H9 (cell line): ENCODE data around the gene SLK. TPM values are rescaled to one million over a fixed set of nuclear protein-coding genes. Genes with fewer than 3 reads are reported as not detected.
A peak's percentile ranks its signal among the peaks of the same experiment; 100 is the strongest.

Experiments used
- DNase-seq: peaks from one replicate; pipeline ENCODE4 v3.0.0-alpha.2; 2017
- H2AFZ ChIP-seq: one replicate; pipeline ENCODE4 v1.6.1; 2013; ENCODE audit warnings: mild to moderate bottlenecking, low read length, control low read depth, moderate library complexity
- H2AK5ac ChIP-seq: 2 replicates; pipeline ENCODE4 v1.6.1; 2013; ENCODE audit warnings: low read length, control low read depth, mixed read lengths; ENCODE audit not compliant: insufficient read length
- H2BK120ac ChIP-seq: one replicate; pipeline ENCODE4 v1.6.1; 2013; ENCODE audit warnings: low read depth, mild to moderate bottlenecking, low read length, control low read depth, inconsistent platforms; ENCODE audit not compliant: poor library complexity, severe bottlenecking
- H2BK12ac ChIP-seq: 2 replicates; pipeline ENCODE4 v1.6.1; 2013; ENCODE audit warnings: low read length, control low read depth, mixed read lengths, low read depth; ENCODE audit not compliant: insufficient read length
- H2BK15ac ChIP-seq: 2 replicates; pipeline ENCODE4 v1.6.1; 2013; ENCODE audit warnings: low read depth, low read length, control low read depth
- H2BK20ac ChIP-seq: one replicate; pipeline ENCODE4 v1.6.1; 2013; ENCODE audit warnings: low read depth, mild to moderate bottlenecking, low read length, control low read depth, inconsistent platforms; ENCODE audit not compliant: poor library complexity, severe bottlenecking
- H2BK5ac ChIP-seq: 2 replicates; pipeline ENCODE4 v1.6.1; 2013; ENCODE audit warnings: low read length, control low read depth, mixed read lengths; ENCODE audit not compliant: insufficient read length
- H3K14ac ChIP-seq: 2 replicates; pipeline ENCODE4 v1.6.1; 2013; ENCODE audit warnings: low read length, control low read depth; ENCODE audit not compliant: insufficient read depth
- H3K18ac ChIP-seq: 2 replicates; pipeline ENCODE4 v1.6.1; 2013; ENCODE audit warnings: low read depth, mild to moderate bottlenecking, mixed read lengths, low read length, control low read depth; ENCODE audit not compliant: insufficient read length
- H3K23ac ChIP-seq: 2 replicates; pipeline ENCODE4 v1.6.1; 2013; ENCODE audit warnings: low read length, control low read depth, mixed read lengths, low read depth; ENCODE audit not compliant: insufficient read length
- H3K23me2 ChIP-seq: 2 replicates; pipeline ENCODE4 v1.6.1; 2013; ENCODE audit warnings: low read depth, mild to moderate bottlenecking, mixed read lengths, low read length, control low read depth; ENCODE audit not compliant: insufficient read length, poor library complexity, severe bottlenecking
- H3K27ac ChIP-seq: 2 replicates; pipeline ENCODE4 v1.5.1; 2013; ENCODE audit warnings: low read length, control low read depth, mixed read lengths, low read depth; ENCODE audit not compliant: insufficient read length
- H3K27me3 ChIP-seq: 2 replicates; pipeline ENCODE4 v1.6.1; 2013; ENCODE audit warnings: low read length, control low read depth, inconsistent platforms; ENCODE audit not compliant: insufficient read depth
- H3K4ac ChIP-seq: 2 replicates; pipeline ENCODE4 v1.6.1; 2013; ENCODE audit warnings: low read depth, mild to moderate bottlenecking, control low read depth, inconsistent platforms, low read length, moderate library complexity
- H3K4me1 ChIP-seq: 2 replicates; pipeline ENCODE4 v1.6.1; 2013; ENCODE audit warnings: low read length, control low read depth, inconsistent platforms; ENCODE audit not compliant: insufficient read depth
- H3K4me2 ChIP-seq: 2 replicates; pipeline ENCODE4 v1.6.1; 2013; ENCODE audit warnings: low read length, control low read depth, mixed read lengths; ENCODE audit not compliant: insufficient read length, insufficient read depth
- H3K56ac ChIP-seq: 2 replicates; pipeline ENCODE4 v1.6.1; 2013; ENCODE audit warnings: low read depth, mild to moderate bottlenecking, mixed read lengths, low read length, control low read depth; ENCODE audit not compliant: insufficient read length
- H3K79me1 ChIP-seq: 2 replicates; pipeline ENCODE4 v1.6.1; 2013; ENCODE audit warnings: low read depth, mild to moderate bottlenecking, moderate library complexity, low read length, control low read depth, inconsistent platforms; ENCODE audit not compliant: insufficient read depth, poor library complexity, severe bottlenecking
- H3K79me2 ChIP-seq: 2 replicates; pipeline ENCODE4 v1.6.1; 2013; ENCODE audit warnings: low read length, control low read depth, inconsistent platforms; ENCODE audit not compliant: insufficient read depth
- H3K9ac ChIP-seq: 2 replicates; pipeline ENCODE4 v1.6.1; 2013; ENCODE audit warnings: low read length, control low read depth, mixed read lengths; ENCODE audit not compliant: insufficient read length; ENCODE audit errors: extremely low read depth
- H3K9me3 ChIP-seq: one replicate; pipeline ENCODE4 v1.6.1; 2013; ENCODE audit warnings: low read depth, low read length, inconsistent platforms; ENCODE audit not compliant: control insufficient read depth
- H3T11ph ChIP-seq: one replicate; pipeline ENCODE4 v1.6.1; 2013; ENCODE audit warnings: mild to moderate bottlenecking, low read length, control low read depth, inconsistent platforms
- H4K20me1 ChIP-seq: one replicate; pipeline ENCODE4 v1.6.1; 2013; ENCODE audit not compliant: control insufficient read depth, insufficient read length, insufficient read depth
- H4K5ac ChIP-seq: 2 replicates; pipeline ENCODE4 v1.6.1; 2013; ENCODE audit warnings: low read depth, mild to moderate bottlenecking, mixed read lengths, low read length, control low read depth; ENCODE audit not compliant: insufficient read length
- H4K8ac ChIP-seq: replicated peaks from 2 replicates; pipeline ENCODE4 v1.6.1; 2013; ENCODE audit warnings: low read length, control low read depth, mixed read lengths, low read depth; ENCODE audit not compliant: insufficient read length
- H4K91ac ChIP-seq: 2 replicates; pipeline ENCODE4 v1.6.1; 2013; ENCODE audit warnings: low read depth, mild to moderate bottlenecking, moderate library complexity, mixed read lengths, low read length, control low read depth; ENCODE audit not compliant: insufficient read length
- H3K27ac Mint-ChIP-seq, 3 experiments: 2 replicates in 2 of 3; 3 replicates in 1 of 3; pipeline ENCODE4 v1.8.0; 2020 to 2021; ENCODE audit warnings: mixed read lengths in 3 of 3, mild to moderate bottlenecking in 1 of 3, moderate library complexity in 1 of 3
- H3K27me3 Mint-ChIP-seq: 2 replicates; pipeline ENCODE4 v1.8.0; 2021; ENCODE audit warnings: low read depth, mild to moderate bottlenecking, moderate library complexity, mixed read lengths
- H3K36me3 Mint-ChIP-seq, 3 experiments: 2 replicates in 2 of 3; 3 replicates in 1 of 3; pipeline ENCODE4 v1.8.0; 2020 to 2021; ENCODE audit warnings: low read depth in 3 of 3, mixed read lengths in 3 of 3; ENCODE audit not compliant: insufficient read depth in 1 of 3
- H3K4me1 Mint-ChIP-seq, 2 experiments: 2 replicates each; pipeline ENCODE4 v1.8.0; 2020; ENCODE audit warnings: mixed read lengths in 2 of 2
- H3K4me3 Mint-ChIP-seq, 2 experiments: 2 replicates in 1 of 2; 3 replicates in 1 of 2; pipeline ENCODE4 v1.8.0; 2020 to 2021; ENCODE audit warnings: mild to moderate bottlenecking in 2 of 2, mixed read lengths in 2 of 2, moderate library complexity in 1 of 2
- H3K9me3 Mint-ChIP-seq, 2 experiments: 2 replicates in 1 of 2; 3 replicates in 1 of 2; pipeline ENCODE4 v1.8.0; 2020; ENCODE audit warnings: mild to moderate bottlenecking in 2 of 2, mixed read lengths in 2 of 2, moderate library complexity in 1 of 2
- CTCF ChIP-seq: fragments of 200-600 bp; sonication (generic); conservative IDR thresholded peaks from 3 replicates; pipeline ENCODE4 v1.8.0; 2021; ENCODE audit warnings: antibody characterized with exemption, mild to moderate bottlenecking
- WGBS: extraction: QIAGEN DNeasy Blood & Tissue Kit; methylation state at CpG from one replicate; pipeline ENCODE4 v1.1.7; 2013; ENCODE audit warnings: missing lambda C conversion rate, low lambda C conversion rate, mixed read lengths; ENCODE audit not compliant: insufficient read length; ENCODE audit errors: extremely low coverage; 5-methylcytosine and 5-hydroxymethylcytosine counted together
- total RNA-seq: library from RNA; stranded (reverse); gene quantifications from 2 replicates; pipeline ENCODE4 v1.2.1, GENCODE V29; 2021

Gene SLK
- total RNA-seq, 1 experiment from 2014 or later: 21.0 TPM

- no peak overlapping the region for H2BK15ac ChIP-seq
- no peak overlapping the region for H3T11ph ChIP-seq
- H3K27ac ChIP-seq: no peak overlapping the region
- peaks cover 4% of the 10 kb centered on the region; the same call in 1 of the 2 replicates for H3K4me1 ChIP-seq
- H3K9ac ChIP-seq: no peak overlapping the region
- H3K18ac ChIP-seq: peak overlapping the region; percentile 72
- no peaks in the 10 kb centered on the region for H3K23me2 ChIP-seq
- TF ChIP-seq CTCF: no peak
- H3K4me2 ChIP-seq: no peak overlapping the region
- Mint-ChIP-seq H3K27me3 (no peaks in the 10 kb centered on the region), H3K36me3 (no peaks in the 10 kb centered on the region), H3K4me3 (no peak overlapping the region), H3K4me1 (peaks cover 14 to 16% of the 10 kb centered on the region in 2 experiments), H3K9me3 (no peaks in the 10 kb centered on the region), H3K27ac (no peak overlapping the region)
- H2BK12ac ChIP-seq: no peak overlapping the region
- no peak overlapping the region for H2AFZ ChIP-seq
- no peak overlapping the region for H3K14ac ChIP-seq
- H3K27me3 ChIP-seq: no peaks in the 10 kb centered on the region
- no peak overlapping the region for H2BK5ac ChIP-seq
- no peak overlapping the region for H3K4ac ChIP-seq
- no peak overlapping the region for H2AK5ac ChIP-seq
- H3K79me1 ChIP-seq: no peaks in the 10 kb centered on the region
- H2BK20ac ChIP-seq: no peak overlapping the region
- WGBS: no CpG with 5 or more reads among the region's 3 CpGs
- no peak overlapping the region for H4K5ac ChIP-seq
- no peaks in the 10 kb centered on the region for H3K79me2 ChIP-seq
- peak overlapping the region; percentile 82 for H2BK120ac ChIP-seq
- no peaks in the 10 kb centered on the region for H3K9me3 ChIP-seq
- H4K8ac ChIP-seq: no peak overlapping the region
- no peak overlapping the region for H3K23ac ChIP-seq
- peak; percentile 58 for DNase-seq
- H3K56ac ChIP-seq: no peak overlapping the region
- H4K20me1 ChIP-seq: no peaks in the 10 kb centered on the region
- no peak overlapping the region for H4K91ac ChIP-seq
Observed at GRCh38 chr10:104076743-104077160, 109.8 kb downstream of the SLK start.
